H1 (cell line): ENCODE measurements around the gene KCTD17. TPM values are rescaled to one million over a fixed set of nuclear protein-coding genes. Genes with fewer than 3 reads are reported as not detected.

Experiments used
- CTCF ChIA-PET: fragments of 300-600 bp; sonication (Branson Sonifier 250); formaldehyde crosslinking; loops from one replicate; lab custom pipeline; 2021; ENCODE audit not compliant: partially characterized antibody; lab: Charles Lee
- POLR2A ChIA-PET: fragments of 300-600 bp; sonication (Branson Sonifier 250); formaldehyde crosslinking; loops from one replicate; lab custom pipeline; 2021; ENCODE audit warnings: inconsistent platforms; ENCODE audit not compliant: partially characterized antibody; lab: Charles Lee
- DNase-seq, 2 experiments: peaks; one replicate each; pipeline versions ENCODE4 v3.0.0 to v3.0.0-alpha.2; 2010 to 2022; ENCODE audit warnings: low spot score in 2 of 2, low read depth in 1 of 2, mixed read lengths in 1 of 2
- FAIRE-seq: peaks from 2 replicates; lab custom pipeline; 2011; peaks lifted over from hg19 to GRCh38; lab: Jason Lieb, UNC
- H2AFZ ChIP-seq: 2 replicates; pipeline ENCODE4 v1.8.1; 2012; ENCODE audit warnings: low read length, inconsistent platforms
- H2AK5ac ChIP-seq: 2 replicates; pipeline ENCODE4 v1.6.1; 2013; ENCODE audit warnings: low read depth, low read length
- H2BK120ac ChIP-seq: replicated peaks from 2 replicates; pipeline ENCODE3; 2013; ENCODE audit warnings: low read depth, low read length, inconsistent platforms
- H2BK12ac ChIP-seq: 2 replicates; pipeline ENCODE4 v1.6.1; 2013; ENCODE audit warnings: low read depth, low read length
- H2BK15ac ChIP-seq: 2 replicates; pipeline ENCODE4 v1.6.1; 2013; ENCODE audit warnings: low read length
- H2BK20ac ChIP-seq: 2 replicates; pipeline ENCODE4 v1.6.1; 2013; ENCODE audit warnings: low read length
- H2BK5ac ChIP-seq: 2 replicates; pipeline ENCODE4 v1.6.1; 2013; ENCODE audit warnings: low read depth, low read length
- H3K14ac ChIP-seq: 2 replicates; pipeline ENCODE4 v1.6.1; 2013; ENCODE audit warnings: inconsistent platforms; ENCODE audit not compliant: insufficient read length
- H3K18ac ChIP-seq: 2 replicates; pipeline ENCODE4 v1.6.1; 2013; ENCODE audit warnings: low read length; ENCODE audit errors: extremely low read depth
- H3K23ac ChIP-seq: 2 replicates; pipeline ENCODE4 v1.6.1; 2013; ENCODE audit warnings: inconsistent platforms; ENCODE audit not compliant: insufficient read length
- H3K23me2 ChIP-seq: 2 replicates; pipeline ENCODE4 v1.6.1; 2013; ENCODE audit warnings: low read depth, low read length
- H3K27ac ChIP-seq: 2 replicates; pipeline ENCODE4 v1.6.1; 2011; ENCODE audit warnings: low read depth, low read length, inconsistent platforms
- H3K27me3 ChIP-seq, 4 experiments: replicated peaks in 1 of 4; 1 replicate in 1 of 4; 2 replicates in 3 of 4; pipeline versions ENCODE4 v1.6.1 to v1.8.1; 2011 to 2013; ENCODE audit warnings: low read length in 3 of 4, mild to moderate bottlenecking in 3 of 4, inconsistent platforms in 2 of 4, mixed read lengths in 2 of 4, moderate library complexity in 1 of 4; ENCODE audit not compliant: control insufficient read depth in 3 of 4, insufficient read depth in 3 of 4; ENCODE audit errors: extremely low read depth in 1 of 4
- H3K36me3 ChIP-seq, 4 experiments: 2 replicates each; pipeline versions ENCODE4 v1.6.1 to v1.8.1; 2011 to 2013; ENCODE audit warnings: mild to moderate bottlenecking in 4 of 4, low read length in 3 of 4, moderate library complexity in 2 of 4, control low read depth in 1 of 4, inconsistent platforms in 1 of 4; ENCODE audit not compliant: insufficient read depth in 4 of 4, control insufficient read depth in 2 of 4
- H3K4ac ChIP-seq: replicated peaks from 2 replicates; pipeline ENCODE3; 2013; ENCODE audit warnings: low read length, low read depth, mixed read lengths, inconsistent platforms; ENCODE audit not compliant: insufficient read length
- H3K4me1 ChIP-seq, 4 experiments: replicated peaks in 1 of 4; 1 replicate in 1 of 4; 2 replicates in 3 of 4; pipeline versions ENCODE4 v1.6.1 to v1.8.1; 2011 to 2013; ENCODE audit warnings: low read length in 3 of 4, inconsistent platforms in 2 of 4, mixed read lengths in 1 of 4; ENCODE audit not compliant: insufficient read depth in 4 of 4, control insufficient read depth in 3 of 4
- H3K4me2 ChIP-seq, 2 experiments: 2 replicates each; pipeline versions ENCODE4 v1.6.1 to v1.8.1; 2011 to 2013; ENCODE audit warnings: low read depth in 2 of 2, low read length in 2 of 2, control low read depth in 1 of 2, inconsistent platforms in 1 of 2, mild to moderate bottlenecking in 1 of 2; ENCODE audit not compliant: insufficient read depth in 1 of 2
- H3K4me3 ChIP-seq, 4 experiments: fragments of 200-600, 300-600 bp in 1 of 4; sonication (generic), shearing (Covaris generic), sonication (Bioruptor Twin) in 1 of 4; 2 replicates each; pipeline versions ENCODE4 v1.5.1 to v1.8.1; 2011 to 2016; ENCODE audit warnings: low read length in 4 of 4, low read depth in 3 of 4, control low read depth in 2 of 4, inconsistent platforms in 2 of 4, mild to moderate bottlenecking in 2 of 4, mixed read lengths in 1 of 4, moderate library complexity in 1 of 4; ENCODE audit not compliant: insufficient read depth in 2 of 4; ENCODE audit errors: extremely low read depth in 1 of 4
- H3K56ac ChIP-seq: replicated peaks from 2 replicates; pipeline ENCODE3; 2013; ENCODE audit warnings: low read depth, mild to moderate bottlenecking, mixed read lengths, low read length, inconsistent platforms; ENCODE audit not compliant: insufficient read length
- H3K79me1 ChIP-seq: 2 replicates; pipeline ENCODE4 v1.6.1; 2013; ENCODE audit warnings: low read depth, low read length, control low read depth
- H3K79me2 ChIP-seq, 2 experiments: 2 replicates each; pipeline versions ENCODE4 v1.6.1 to v1.8.1; 2012 to 2013; ENCODE audit warnings: low read length in 2 of 2, mild to moderate bottlenecking in 2 of 2, inconsistent platforms in 1 of 2; ENCODE audit not compliant: insufficient read depth in 2 of 2, control insufficient read depth in 1 of 2
- H3K9ac ChIP-seq, 4 experiments: replicated peaks in 1 of 4; 1 replicate in 1 of 4; 2 replicates in 3 of 4; pipeline versions ENCODE4 v1.6.1 to v1.8.1; 2011 to 2013; ENCODE audit warnings: low read depth in 3 of 4, low read length in 3 of 4, control low read depth in 2 of 4, mild to moderate bottlenecking in 2 of 4, moderate library complexity in 2 of 4, inconsistent platforms in 1 of 4; ENCODE audit errors: extremely low read depth in 1 of 4
- H3K9me3 ChIP-seq, 2 experiments: 2 replicates each; pipeline versions ENCODE4 v1.6.1 to v1.8.1; 2012 to 2013; ENCODE audit warnings: mild to moderate bottlenecking in 2 of 2, moderate library complexity in 2 of 2, control low read depth in 1 of 2, inconsistent platforms in 1 of 2, low read depth in 1 of 2, low read length in 1 of 2, mixed read lengths in 1 of 2; ENCODE audit not compliant: insufficient read depth in 2 of 2
- H4K20me1 ChIP-seq, 2 experiments: replicated peaks in 1 of 2; 2 replicates each; pipeline versions ENCODE3 to v1.8.1; 2011 to 2013; ENCODE audit warnings: inconsistent platforms in 2 of 2, low read length in 2 of 2, mild to moderate bottlenecking in 1 of 2; ENCODE audit not compliant: insufficient read depth in 2 of 2, control insufficient read depth in 1 of 2
- H4K5ac ChIP-seq: 2 replicates; pipeline ENCODE4 v1.6.1; 2013; ENCODE audit warnings: low read length, low read depth, mixed read lengths, inconsistent platforms; ENCODE audit not compliant: insufficient read length
- H4K8ac ChIP-seq: 2 replicates; pipeline ENCODE4 v1.8.0; 2013; ENCODE audit warnings: mild to moderate bottlenecking, moderate library complexity, low read length, inconsistent platforms; ENCODE audit not compliant: insufficient read depth; ENCODE audit errors: extremely low read depth
- H4K91ac ChIP-seq: replicated peaks from 2 replicates; pipeline ENCODE3; 2013; ENCODE audit warnings: low read length, mixed read lengths, inconsistent platforms; ENCODE audit not compliant: insufficient read length
- BRCA1 ChIP-seq: IDR thresholded peaks from 2 replicates; pipeline ENCODE4 v1.6.1; 2012; ENCODE audit warnings: low read depth, low read length, improper control_type of control experiment
- EZH2 ChIP-seq: fragments of 200-600 bp; sonication (generic); IDR thresholded peaks from 2 replicates; pipeline ENCODE4 v1.7.1; 2012; ENCODE audit warnings: low read depth, mild to moderate bottlenecking, moderate library complexity, low read length, inconsistent platforms; ENCODE audit not compliant: severe bottlenecking
- KDM5A ChIP-seq: fragments of 200-600 bp; IDR thresholded peaks from 2 replicates; pipeline ENCODE4 v1.7.1; 2012; ENCODE audit warnings: mild to moderate bottlenecking, low read length, inconsistent platforms, mixed read lengths
- NRF1 ChIP-seq: IDR thresholded peaks from 2 replicates; pipeline ENCODE4 v1.6.1; 2011; ENCODE audit warnings: mild to moderate bottlenecking, low read depth, low read length, improper control_type of control experiment
- RNF2 ChIP-seq: fragments of 200-900, 300-1000 bp; sonication (generic); IDR thresholded peaks from 2 replicates; pipeline ENCODE4 v1.7.1; 2016; ENCODE audit warnings: borderline replicate concordance, low read depth, mild to moderate bottlenecking, antibody characterized with exemption, low read length; ENCODE audit not compliant: poor library complexity, severe bottlenecking; ENCODE audit errors: missing control alignments
- SIRT6 ChIP-seq: IDR thresholded peaks from one replicate; pipeline ENCODE4 v1.7.1; 2012; ENCODE audit warnings: low read length, inconsistent platforms
- SP1 ChIP-seq: IDR thresholded peaks from 2 replicates; pipeline ENCODE4 v1.6.1; 2011; ENCODE audit warnings: low read depth, low read length
- TAF7 ChIP-seq: optimal IDR thresholded peaks from 2 replicates; pipeline ENCODE3; 2011; ENCODE audit warnings: low read depth, mild to moderate bottlenecking, inconsistent platforms, low read length, moderate library complexity, borderline replicate concordance
- TCF12 ChIP-seq: IDR thresholded peaks from 2 replicates; pipeline ENCODE4 v1.6.1; 2011; ENCODE audit warnings: low read depth, mild to moderate bottlenecking, low read length
- WGBS, 2 experiments: shearing (Covaris generic) in 1 of 2; methylation state at CpG; one replicate each; pipeline versions ENCODE4 v1.1.6 to v1.1.7; 2013 to 2015; ENCODE audit warnings: low lambda C conversion rate in 2 of 2, mixed read lengths in 2 of 2, inconsistent platforms in 1 of 2, low coverage in 1 of 2, missing lambda C conversion rate in 1 of 2; ENCODE audit not compliant: insufficient replicate concordance in 2 of 2, insufficient coverage in 1 of 2, insufficient read length in 1 of 2; ENCODE audit errors: extremely low coverage in 1 of 2, missing lambda C conversion rate in 1 of 2; 5-methylcytosine and 5-hydroxymethylcytosine counted together
- polyA plus RNA-seq, 7 experiments: library from polyadenylated mRNA; depleted of rRNA in 3 of 7; stranded (reverse) in 5 of 7; unstranded in 2 of 7; fragments of >200 nt in 5 of 7; fragments of 200-250 nt in 2 of 7; gene quantifications; 1 replicate in 5 of 7; 2 replicates in 1 of 7; 4 replicates in 1 of 7; pipeline versions ENCODE4 v1.2.1 to v1.2.3, GENCODE V29; 2011 to 2013; ENCODE audit warnings: missing spikeins in 2 of 7, mixed read lengths in 2 of 7
- total RNA-seq: library from RNA; stranded (reverse); fragmentation: NEBNext Ultra II Directional; extraction: Animal tissue kit (Norgen Biotek cat#: 25700); gene quantifications from 2 replicates; pipeline ENCODE4 v1.2.1, GENCODE V29; 2021

Gene KCTD17
- total and polyA plus RNA-seq, 2 of the 8 experiments (the other 6 are each of a cell fraction or from before 2014, with no cell fraction given): 39.4 to 44.0 TPM

DNA sequence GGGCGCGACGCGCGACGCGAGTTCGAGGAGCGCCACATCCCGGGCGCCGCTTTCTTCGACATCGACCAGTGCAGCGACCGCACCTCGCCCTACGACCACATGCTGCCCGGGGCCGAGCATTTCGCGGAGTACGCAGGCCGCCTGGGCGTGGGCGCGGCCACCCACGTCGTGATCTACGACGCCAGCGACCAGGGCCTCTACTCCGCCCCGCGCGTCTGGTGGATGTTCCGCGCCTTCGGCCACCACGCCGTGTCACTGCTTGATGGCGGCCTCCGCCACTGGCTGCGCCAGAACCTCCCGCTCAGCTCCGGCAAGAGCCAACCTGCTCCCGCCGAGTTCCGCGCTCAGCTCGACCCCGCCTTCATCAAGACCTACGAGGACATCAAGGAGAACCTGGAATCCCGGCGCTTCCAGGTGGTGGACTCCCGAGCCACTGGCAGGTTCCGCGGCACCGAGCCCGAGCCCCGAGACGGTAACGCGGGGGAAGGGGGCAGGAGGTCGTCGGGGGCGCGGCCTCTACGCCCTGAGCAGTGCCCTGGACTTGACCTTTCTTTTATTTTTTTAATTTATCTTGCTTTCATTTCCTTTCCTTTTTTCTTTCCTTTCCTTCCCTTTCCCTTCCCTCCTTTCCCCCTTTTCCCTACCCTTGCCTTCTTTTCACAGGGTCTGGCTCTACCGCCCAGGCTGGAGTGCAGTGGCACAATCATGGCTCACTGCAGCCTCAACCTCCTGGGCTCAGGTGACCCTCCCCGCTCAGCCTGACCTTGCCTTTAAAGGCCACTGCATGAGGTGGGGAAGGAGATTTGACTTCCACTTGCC is 27.0 kb upstream of the KCTD17 start:
- no peak overlapping the region for H4K5ac ChIP-seq
- no peak overlapping the region for H3K27ac ChIP-seq
- H2AK5ac ChIP-seq: no peak overlapping the region
- ChIA-PET CTCF (interaction anchor here (1.8 kb wide), 1 partner anchor 27 kb away, joined by 5 read pairs; no protein-coding TSS in a partner anchor), POLR2A (interaction anchor here (0.8 to 1.5 kb wide), 4 partner anchors 10 to 20 kb away, joined by 3 to 4 read pairs (median 4); no protein-coding TSS in a partner anchor)
- H4K91ac ChIP-seq: no peak overlapping the region
- peaks cover 0 to 16% of the 10 kb centered on the region in 2 experiments; a peak in 2 of 4 replicates for H3K79me2 ChIP-seq
- H3K9ac ChIP-seq: no peak overlapping the region
- H3K18ac ChIP-seq: no peak overlapping the region; the same call in 1 of the 2 replicates
- no peak overlapping the region for H2BK20ac ChIP-seq
- H2BK12ac ChIP-seq: no peak overlapping the region
- FAIRE-seq (no peak), DNase-seq (no peak)
- H3K56ac ChIP-seq: no peak overlapping the region
- peaks cover 10 to 25% of the 10 kb centered on the region in 2 experiments for H4K20me1 ChIP-seq
- peaks cover 0 to 11% (median 6%) of the 10 kb centered on the region in 4 experiments; a peak in 5 of 7 replicates for H3K4me1 ChIP-seq
- no peak overlapping the region for H3K23ac ChIP-seq
- WGBS, 2 experiments: 93% methylated on average over 51 of the region's 71 CpGs; no CpG with 5 or more reads in 1 of the 2 experiments
- no peak overlapping the region for H2BK5ac ChIP-seq
- TF ChIP-seq NRF1 (no peak), RNF2 (no peak), SIRT6 (no peak), EZH2 (no peak), TAF7 (no peak), KDM5A (no peak), BRCA1 (no peak), TCF12 (no peak), SP1 (no peak)
- no peak overlapping the region for H2BK15ac ChIP-seq
- H3K23me2 ChIP-seq: peaks cover 5% of the 10 kb centered on the region
- no peaks in the 10 kb centered on the region for H3K9me3 ChIP-seq
- H3K36me3 ChIP-seq: peaks cover 3 to 42% (median 21%) of the 10 kb centered on the region in 4 experiments
- H3K4me2 ChIP-seq: no peak overlapping the region
- no peak overlapping the region for H3K14ac ChIP-seq
- no peak overlapping the region for H3K4ac ChIP-seq
- H4K8ac ChIP-seq: no peak overlapping the region
- no peak overlapping the region for H2BK120ac ChIP-seq
- H3K4me3 ChIP-seq: no peak overlapping the region
- no peaks in the 10 kb centered on the region for H3K27me3 ChIP-seq
- no peak overlapping the region for H2AFZ ChIP-seq
- peaks cover 10% of the 10 kb centered on the region for H3K79me1 ChIP-seq
